Melanocyte of skin (primary cell): ENCODE data around the gene ESRRG. TPM values are rescaled to one million over a fixed set of nuclear protein-coding genes. Genes with fewer than 3 reads are reported as not detected.

Experiments used
- total RNA-seq, 2 donors: library from RNA; depleted of rRNA; stranded (reverse); fragments of >200 nt; gene quantifications; 2 replicates each; pipeline ENCODE4 v1.2.3, GENCODE V29; 2012

ESRRG gene
- under 1 TPM; under 0.01 TPM for total RNA-seq

GRCh38 chr1:216723274-216723780 lies at the start of gene ESRRG:
Gene ESRRG, minus strand, starts transcription at chr1:216723429. Its CDS starts 130 bp downstream, at chr1:216723299.

